SK-N-SH (cell line): ENCODE measurements around the gene ECE1.

Source experiments
- EP300 ChIP-seq, 2 experiments: IDR thresholded peaks; 2 replicates each; pipeline versions ENCODE4 v1.4.0 to v1.6.1; 2012; ENCODE audit warnings: borderline replicate concordance in 1 of 2, low read depth in 1 of 2, low read length in 1 of 2
- RFX5 ChIP-seq: IDR thresholded peaks from 2 replicates; pipeline ENCODE4 v1.6.1; 2012; ENCODE audit warnings: mild to moderate bottlenecking, improper control_type of control experiment, low read length
- TCF12 ChIP-seq: IDR thresholded peaks from 2 replicates; pipeline ENCODE4 v1.4.0; 2012
- TF ChIP-seq, protein P1 (sequence below): fragments of 200-600 bp; sonication (generic); IDR thresholded peaks from 2 replicates; pipeline ENCODE4 v1.6.1; 2017; ENCODE audit warnings: antibody characterized with exemption, mild to moderate bottlenecking, moderate library complexity
- TF ChIP-seq, protein P2 (sequence below): IDR thresholded peaks from 2 replicates; pipeline ENCODE4 v1.4.0; 2012; ENCODE audit warnings: low read depth, borderline replicate concordance

DNA sequence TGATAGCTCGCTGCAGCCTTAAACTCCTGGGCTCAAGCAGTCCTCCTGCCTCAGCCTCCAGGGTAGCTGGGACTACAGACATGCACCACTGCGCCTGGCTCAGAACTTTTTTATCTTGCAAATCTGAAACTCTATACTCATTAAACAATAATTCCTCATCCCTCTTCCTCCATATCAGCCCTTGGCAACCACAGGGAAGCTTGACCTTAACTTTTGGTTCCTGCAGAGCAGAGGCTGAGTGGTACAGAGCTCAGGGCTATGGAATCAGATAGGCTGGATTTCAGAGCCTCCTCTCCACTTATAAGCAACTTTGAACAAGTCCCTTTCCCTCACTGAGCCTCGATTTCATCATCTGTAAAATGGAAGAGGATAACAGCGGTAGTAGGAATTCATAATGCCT lies 47.4 kb downstream of the ECE1 start:
- TF ChIP-seq RFX5 (no peak), TCF12 (no peak), EP300 (IDR thresholded peaks at IDR 0.05; ENCODE audit: borderline replicate concordance in 1 of 2, low read depth in 1 of 2, low read length in 1 of 2) (no peak)
- TF ChIP-seq, protein P1, sequence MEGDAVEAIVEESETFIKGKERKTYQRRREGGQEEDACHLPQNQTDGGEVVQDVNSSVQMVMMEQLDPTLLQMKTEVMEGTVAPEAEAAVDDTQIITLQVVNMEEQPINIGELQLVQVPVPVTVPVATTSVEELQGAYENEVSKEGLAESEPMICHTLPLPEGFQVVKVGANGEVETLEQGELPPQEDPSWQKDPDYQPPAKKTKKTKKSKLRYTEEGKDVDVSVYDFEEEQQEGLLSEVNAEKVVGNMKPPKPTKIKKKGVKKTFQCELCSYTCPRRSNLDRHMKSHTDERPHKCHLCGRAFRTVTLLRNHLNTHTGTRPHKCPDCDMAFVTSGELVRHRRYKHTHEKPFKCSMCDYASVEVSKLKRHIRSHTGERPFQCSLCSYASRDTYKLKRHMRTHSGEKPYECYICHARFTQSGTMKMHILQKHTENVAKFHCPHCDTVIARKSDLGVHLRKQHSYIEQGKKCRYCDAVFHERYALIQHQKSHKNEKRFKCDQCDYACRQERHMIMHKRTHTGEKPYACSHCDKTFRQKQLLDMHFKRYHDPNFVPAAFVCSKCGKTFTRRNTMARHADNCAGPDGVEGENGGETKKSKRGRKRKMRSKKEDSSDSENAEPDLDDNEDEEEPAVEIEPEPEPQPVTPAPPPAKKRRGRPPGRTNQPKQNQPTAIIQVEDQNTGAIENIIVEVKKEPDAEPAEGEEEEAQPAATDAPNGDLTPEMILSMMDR = no peak
- TF ChIP-seq, protein P2, sequence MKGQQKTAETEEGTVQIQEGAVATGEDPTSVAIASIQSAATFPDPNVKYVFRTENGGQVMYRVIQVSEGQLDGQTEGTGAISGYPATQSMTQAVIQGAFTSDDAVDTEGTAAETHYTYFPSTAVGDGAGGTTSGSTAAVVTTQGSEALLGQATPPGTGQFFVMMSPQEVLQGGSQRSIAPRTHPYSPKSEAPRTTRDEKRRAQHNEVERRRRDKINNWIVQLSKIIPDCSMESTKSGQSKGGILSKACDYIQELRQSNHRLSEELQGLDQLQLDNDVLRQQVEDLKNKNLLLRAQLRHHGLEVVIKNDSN = no peak
